Hepatocyte (in vitro differentiated cells): Measurements from ENCODE around the gene HTT. TPM values are rescaled to one million over a fixed set of nuclear protein-coding genes. Genes with fewer than 3 reads are reported as not detected.

Experiments used
- DNase-seq: peaks from one replicate; pipeline ENCODE4 v3.0.0-alpha.2; 2016; ENCODE audit warnings: low spot score
- H2AFZ ChIP-seq: fragments of 200-600 bp; sonication (generic); 2 replicates; pipeline ENCODE4 v1.6.0; 2016; ENCODE audit warnings: antibody characterized with exemption, mild to moderate bottlenecking
- H3K27ac ChIP-seq: fragments of 200-600 bp; sonication (generic); 2 replicates; pipeline ENCODE4 v1.5.1; 2016; ENCODE audit warnings: mild to moderate bottlenecking
- H3K27me3 ChIP-seq: fragments of 200-600 bp; sonication (generic); 2 replicates; pipeline ENCODE4 v1.6.1; 2016
- H3K36me3 ChIP-seq: fragments of 200-600 bp; sonication (generic); replicated peaks from 2 replicates; pipeline ENCODE4 v1.5.1; 2016; ENCODE audit warnings: low read depth; ENCODE audit not compliant: insufficient read depth
- H3K4me1 ChIP-seq: fragments of 200-600 bp; sonication (generic); 2 replicates; pipeline ENCODE4 v1.5.1; 2016; ENCODE audit warnings: mild to moderate bottlenecking, moderate library complexity; ENCODE audit not compliant: insufficient read depth
- H3K4me2 ChIP-seq: fragments of 200-600 bp; sonication (generic); 2 replicates; pipeline ENCODE4 v1.6.0; 2016
- H3K4me3 ChIP-seq: fragments of 200-600 bp; sonication (generic); 2 replicates; pipeline ENCODE4 v1.5.1; 2016; ENCODE audit warnings: mild to moderate bottlenecking
- H3K79me2 ChIP-seq: fragments of 200-600 bp; sonication (generic); 2 replicates; pipeline ENCODE4 v1.6.0; 2017; ENCODE audit warnings: mild to moderate bottlenecking
- H3K9me2 ChIP-seq: fragments of 200-600 bp; sonication (generic); replicated peaks from 2 replicates; pipeline ENCODE4 v1.6.0; 2017; ENCODE audit warnings: mild to moderate bottlenecking; ENCODE audit not compliant: insufficient read depth
- H3K9me3 ChIP-seq: fragments of 200-600 bp; sonication (generic); 2 replicates; pipeline ENCODE4 v1.5.1; 2016; ENCODE audit warnings: low read depth, mild to moderate bottlenecking
- H4K20me1 ChIP-seq: fragments of 200-600 bp; sonication (generic); 2 replicates; pipeline ENCODE4 v1.6.0; 2016; ENCODE audit warnings: mild to moderate bottlenecking; ENCODE audit not compliant: insufficient read depth, poor library complexity, severe bottlenecking
- EZH2 ChIP-seq: fragments of 200-600 bp; sonication (generic); IDR thresholded peaks from 2 replicates; pipeline ENCODE4 v1.6.1; 2016; ENCODE audit warnings: antibody characterized with exemption, mild to moderate bottlenecking, borderline replicate concordance
- EZH2phosphoT487 ChIP-seq: fragments of 200-600 bp; sonication (generic); IDR thresholded peaks from one replicate; pipeline ENCODE4 v1.6.1; 2018; ENCODE audit warnings: antibody characterized with exemption, mild to moderate bottlenecking, low read depth, moderate library complexity; ENCODE audit not compliant: unreplicated experiment, severe bottlenecking
- WGBS: methylation state at CpG from one replicate; pipeline ENCODE4 v1.1.6; 2016; ENCODE audit warnings: low lambda C conversion rate; ENCODE audit errors: missing lambda C conversion rate; 5-methylcytosine and 5-hydroxymethylcytosine counted together
- polyA plus RNA-seq: library from polyadenylated mRNA; unstranded; fragments of >200 nt; fragmentation: Nextera tagmentation; extraction: Ambion mirVana; gene quantifications from 2 replicates; pipeline ENCODE4 v1.2.1, GENCODE V29; 2016
- total RNA-seq: library from RNA; depleted of rRNA; stranded (reverse); fragments of >200 nt; gene quantifications from 2 replicates; pipeline ENCODE4 v1.2.3, GENCODE V29; 2014
- TF ChIP-seq, protein P1 (sequence below): fragments of 200-600 bp; sonication (generic); IDR thresholded peaks from 2 replicates; pipeline ENCODE4 v1.5.1; 2016; ENCODE audit warnings: antibody characterized with exemption, mild to moderate bottlenecking; ENCODE audit not compliant: poor library complexity

HTT gene
- total and polyA plus RNA-seq, 2 experiments from 2014 or later: 12.4 to 33.9 TPM

DNA sequence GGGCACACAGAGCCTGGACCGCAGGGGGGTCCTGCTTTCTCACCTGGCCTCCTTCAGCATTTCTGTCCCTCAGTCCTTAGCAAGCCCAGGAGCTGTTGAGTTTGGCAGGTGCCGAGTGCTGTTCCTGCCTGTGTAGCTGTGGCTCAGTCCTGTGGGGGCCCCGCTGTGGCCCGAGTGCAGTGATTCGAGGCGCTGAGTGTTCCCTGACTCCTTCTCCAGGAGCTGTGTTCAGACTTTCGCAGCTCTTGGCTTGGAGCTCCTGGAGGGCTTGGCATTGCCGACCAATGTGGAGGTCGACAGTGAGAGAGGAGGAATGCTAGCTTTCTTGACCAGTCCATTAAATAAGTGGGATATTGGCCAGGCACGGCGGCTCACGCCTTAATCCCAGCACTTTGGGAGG lies 124.4 kb downstream of the HTT start:
- TF ChIP-seq EZH2phosphoT487 (no peak), EZH2 (no peak)
- TF ChIP-seq, protein P1, sequence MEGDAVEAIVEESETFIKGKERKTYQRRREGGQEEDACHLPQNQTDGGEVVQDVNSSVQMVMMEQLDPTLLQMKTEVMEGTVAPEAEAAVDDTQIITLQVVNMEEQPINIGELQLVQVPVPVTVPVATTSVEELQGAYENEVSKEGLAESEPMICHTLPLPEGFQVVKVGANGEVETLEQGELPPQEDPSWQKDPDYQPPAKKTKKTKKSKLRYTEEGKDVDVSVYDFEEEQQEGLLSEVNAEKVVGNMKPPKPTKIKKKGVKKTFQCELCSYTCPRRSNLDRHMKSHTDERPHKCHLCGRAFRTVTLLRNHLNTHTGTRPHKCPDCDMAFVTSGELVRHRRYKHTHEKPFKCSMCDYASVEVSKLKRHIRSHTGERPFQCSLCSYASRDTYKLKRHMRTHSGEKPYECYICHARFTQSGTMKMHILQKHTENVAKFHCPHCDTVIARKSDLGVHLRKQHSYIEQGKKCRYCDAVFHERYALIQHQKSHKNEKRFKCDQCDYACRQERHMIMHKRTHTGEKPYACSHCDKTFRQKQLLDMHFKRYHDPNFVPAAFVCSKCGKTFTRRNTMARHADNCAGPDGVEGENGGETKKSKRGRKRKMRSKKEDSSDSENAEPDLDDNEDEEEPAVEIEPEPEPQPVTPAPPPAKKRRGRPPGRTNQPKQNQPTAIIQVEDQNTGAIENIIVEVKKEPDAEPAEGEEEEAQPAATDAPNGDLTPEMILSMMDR: no peak
- Histone ChIP-seq H3K4me3 (no peak overlapping the region), H3K9me2 (no peaks in the 10 kb centered on the region), H3K27me3 (no peaks in the 10 kb centered on the region), H3K9me3 (no peaks in the 10 kb centered on the region), H3K4me1 (peaks cover 5% of the 10 kb centered on the region), H3K36me3 (no peaks in the 10 kb centered on the region), H3K27ac (no peak overlapping the region), H2AFZ (no peak overlapping the region), H4K20me1 (no peaks in the 10 kb centered on the region), H3K4me2 (no peak overlapping the region), H3K79me2 (no peaks in the 10 kb centered on the region)
- 98% methylated on average over 12 of the region's 12 CpGs for WGBS
- DNase-seq: no peak

DNA sequence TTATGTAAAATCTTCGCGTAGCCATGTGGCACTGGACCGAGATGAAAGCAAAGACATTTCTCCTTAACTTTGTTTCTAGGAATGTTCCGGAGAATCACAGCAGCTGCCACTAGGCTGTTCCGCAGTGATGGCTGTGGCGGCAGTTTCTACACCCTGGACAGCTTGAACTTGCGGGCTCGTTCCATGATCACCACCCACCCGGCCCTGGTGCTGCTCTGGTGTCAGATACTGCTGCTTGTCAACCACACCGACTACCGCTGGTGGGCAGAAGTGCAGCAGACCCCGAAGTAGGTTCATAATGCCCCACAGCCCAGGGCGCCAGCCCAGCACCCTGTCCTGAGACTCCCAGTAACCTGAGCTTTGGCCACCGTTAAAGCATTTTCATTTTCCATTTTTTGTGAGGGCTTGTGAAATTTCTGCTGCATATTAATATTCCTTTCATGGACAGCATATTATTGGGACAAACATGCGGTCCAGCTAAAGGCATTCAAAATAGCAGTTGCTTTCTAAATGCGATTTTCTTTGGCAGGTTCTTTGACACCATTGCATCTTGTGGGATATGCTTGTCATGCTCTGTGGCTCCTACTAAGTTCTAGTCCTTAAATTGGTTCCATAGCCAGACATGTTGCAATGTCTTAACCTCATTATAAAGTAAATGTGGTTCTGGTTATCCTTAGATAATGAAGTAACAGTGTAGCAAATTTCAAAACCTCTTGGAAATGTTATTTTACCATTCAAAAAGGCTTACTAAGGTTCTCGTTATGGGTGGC lies 125.4 kb downstream of the HTT start:
- no peak overlapping the region for H3K27ac ChIP-seq
- 97% methylated on average over 17 of the region's 17 CpGs for whole genome bisulfite sequencing
- TF ChIP-seq, protein P1: no peak
- no peak for TF ChIP-seq EZH2
- TF ChIP-seq EZH2phosphoT487: no peak

DNA sequence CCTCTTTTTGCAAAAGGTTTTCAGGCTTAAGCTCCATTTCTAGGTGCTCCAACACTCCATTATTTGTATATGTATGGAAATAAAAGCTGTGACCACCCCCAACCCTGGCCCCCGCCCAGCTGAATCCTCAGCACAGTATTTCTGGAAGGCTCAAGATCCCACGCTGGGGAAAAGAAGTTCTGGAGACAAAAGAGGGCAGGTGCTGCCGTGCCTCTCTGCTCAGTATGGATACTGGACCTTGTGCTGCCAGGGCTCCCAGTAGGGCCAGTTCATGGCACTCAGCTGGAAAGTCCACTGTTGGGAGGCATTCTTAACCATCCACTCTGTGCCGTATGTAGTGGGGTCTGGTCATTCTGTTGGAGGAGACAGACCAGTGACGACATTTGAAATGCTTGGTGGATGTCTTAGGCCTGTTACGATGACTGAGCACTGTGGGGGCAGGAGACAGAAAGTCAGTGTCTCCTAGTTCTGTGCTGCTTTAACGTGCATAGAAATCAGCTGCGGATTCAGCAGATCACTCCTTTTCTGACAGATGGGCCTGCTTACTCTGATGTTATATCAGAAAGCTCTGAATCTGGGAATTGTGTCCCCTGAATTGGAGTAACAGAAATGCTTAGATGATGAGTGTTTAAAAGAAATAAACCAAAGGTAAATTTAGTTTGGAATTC lies 126.1 kb downstream of the HTT start:
- no peak overlapping the region for H3K4me2 ChIP-seq

More for the DNA sequence above, 125.4 kb downstream of the HTT start:
- Histone ChIP-seq H3K9me3 (no peaks in the 10 kb centered on the region), H4K20me1 (no peaks in the 10 kb centered on the region), H3K36me3 (no peaks in the 10 kb centered on the region), H3K9me2 (no peaks in the 10 kb centered on the region), H3K27me3 (no peaks in the 10 kb centered on the region), H3K4me3 (no peak overlapping the region), H3K4me1 (peaks cover 5% of the 10 kb centered on the region), H3K4me2 (no peak overlapping the region), H2AFZ (no peak overlapping the region), H3K79me2 (no peaks in the 10 kb centered on the region)
- DNase-seq: no peak

More for the DNA sequence above, 126.1 kb downstream of the HTT start:
- DNase-seq: no peak
- Histone ChIP-seq H2AFZ (no peak overlapping the region), H3K4me3 (no peak overlapping the region), H3K27ac (no peak overlapping the region), H4K20me1 (no peaks in the 10 kb centered on the region), H3K79me2 (no peaks in the 10 kb centered on the region), H3K27me3 (no peaks in the 10 kb centered on the region), H3K9me3 (no peaks in the 10 kb centered on the region), H3K9me2 (no peaks in the 10 kb centered on the region), H3K36me3 (no peaks in the 10 kb centered on the region), H3K4me1 (peaks cover 5% of the 10 kb centered on the region)
- TF ChIP-seq EZH2phosphoT487 (no peak), EZH2 (no peak)
- TF ChIP-seq, protein P1: no peak
- 95% methylated on average over 8 of the region's 8 CpGs for whole genome bisulfite sequencing
